GM12872 (cell line): Measurements from ENCODE around the gene NDUFS3.

Source experiments
- CTCF ChIP-seq: IDR thresholded peaks from 3 replicates; pipeline ENCODE4 v1.5.1; 2011; ENCODE audit warnings: low read depth, mild to moderate bottlenecking, low read length, moderate library complexity; ENCODE audit not compliant: insufficient read depth

Gene NDUFS3

GRCh38 chr11:47595967-47596366 lies 17.1 kb downstream of the NDUFS3 start:
- no peak for TF ChIP-seq CTCF

- no peak for TF ChIP-seq CTCF
Observed at GRCh38 chr11:47599902-47600301, 21.0 kb downstream of the NDUFS3 start.

- TF ChIP-seq CTCF: no peak
Observed at GRCh38 chr11:47603295-47603694, 24.4 kb downstream of the NDUFS3 start.

GRCh38 chr11:47605921-47606320 lies 27.0 kb downstream of the NDUFS3 start:
- no peak for TF ChIP-seq CTCF

GRCh38 chr11:47606731-47607130 lies 27.9 kb downstream of the NDUFS3 start:
- TF ChIP-seq CTCF: no peak

GRCh38 chr11:47607380-47607779 lies 28.5 kb downstream of the NDUFS3 start:
- no peak for TF ChIP-seq CTCF

GRCh38 chr11:47609675-47610074 lies 30.8 kb downstream of the NDUFS3 start:
- TF ChIP-seq CTCF: no peak

GRCh38 chr11:47611348-47611794 lies 32.5 kb downstream of the NDUFS3 start:
- no peak for TF ChIP-seq CTCF
